Activated T-cell treated with anti-CD3 and anti-CD28 coated beads, Interleukin-2, amount 50 U/mL, for 48 hours (primary cell): ENCODE results near the gene GRID1.

Source experiments
- DNase-seq, 2 experiments: peaks; one replicate each; pipeline ENCODE4 v3.0.0-alpha.2; 2020

Gene GRID1

GRCh38 chr10:85916994-85917573 lies 449.5 kb downstream of the GRID1 start:
- no peak for DNase-seq

GRCh38 chr10:85916286-85916685 lies 450.3 kb downstream of the GRID1 start:
- no peak for DNase-seq

- DNase-seq, result no peak
Observed at GRCh38 chr10:85915245-85915846, 451.2 kb downstream of the GRID1 start.

- DNase-seq, result no peak
Observed at GRCh38 chr10:85914720-85915119, 451.9 kb downstream of the GRID1 start.

- no peak for DNase-seq
Observed at GRCh38 chr10:85908462-85908861, 458.1 kb downstream of the GRID1 start.

GRCh38 chr10:85902051-85902450 lies 464.5 kb downstream of the GRID1 start:
- no peak for DNase-seq

GRCh38 chr10:85901599-85901998 lies 465.0 kb downstream of the GRID1 start:
- DNase-seq, result no peak

- DNase-seq, result no peak
Observed at GRCh38 chr10:85900487-85900886, 466.1 kb downstream of the GRID1 start.

- DNase-seq, result no peak
Observed at GRCh38 chr10:85900061-85900460, 466.5 kb downstream of the GRID1 start.

- DNase-seq, result no peak
Observed at GRCh38 chr10:85891472-85891871, 475.1 kb downstream of the GRID1 start.

- no peak for DNase-seq
Observed at GRCh38 chr10:85888559-85888958, 478.0 kb downstream of the GRID1 start.

- DNase-seq, result no peak
Observed at GRCh38 chr10:85888004-85888403, 478.6 kb downstream of the GRID1 start.

GRCh38 chr10:85874208-85874607 lies 492.4 kb downstream of the GRID1 start:
- DNase-seq, result no peak

- DNase-seq, result no peak
Observed at GRCh38 chr10:85873063-85873462, 493.5 kb downstream of the GRID1 start.

- DNase-seq, result no peak
Observed at GRCh38 chr10:85868627-85869499, 497.7 kb downstream of the GRID1 start.

GRCh38 chr10:85864868-85865526 lies 501.6 kb downstream of the GRID1 start:
- DNase-seq, result no peak

- DNase-seq, result no peak
Observed at GRCh38 chr10:85864173-85864549, 502.4 kb downstream of the GRID1 start.

GRCh38 chr10:85863301-85864172 lies 503.1 kb downstream of the GRID1 start:
- DNase-seq, result no peak

- no peak for DNase-seq
Observed at GRCh38 chr10:85862771-85863170, 503.8 kb downstream of the GRID1 start.

GRCh38 chr10:85861513-85862197 lies 504.9 kb downstream of the GRID1 start:
- no peak for DNase-seq

GRCh38 chr10:85859859-85860258 lies 506.7 kb downstream of the GRID1 start:
- DNase-seq, result no peak
